ENCODE measurements around the gene SUDS3. TPM values are rescaled to one million over a fixed set of nuclear protein-coding genes. Genes with fewer than 3 reads are reported as not detected.

The SUDS3 gene
- total RNA-seq, 2 experiments from 2014 or later, result 17.5 to 22.0 TPM

- Histone ChIP-seq H3K27me3 (ENCODE audit: control insufficient read depth in 1 of 2, insufficient read depth in 2 of 2, low read length in 2 of 2) (no peaks in the 10 kb centered on the region), H3K36me3 (ENCODE audit: insufficient read depth, low read length) (no peaks in the 10 kb centered on the region), H3K27ac (ENCODE audit: low read depth in 1 of 2, low read length in 2 of 2) (peak overlapping the region; percentile 32 to 64), H3K4me1 (ENCODE audit: insufficient read depth, low read length) (peaks cover 15% of the 10 kb centered on the region), H3K9me3 (ENCODE audit: control insufficient read depth in 1 of 2, insufficient read depth in 1 of 2, low read length in 2 of 2) (no peaks in the 10 kb centered on the region), H3K4me3 (ENCODE audit: low read length) (peak overlapping the region; percentile 59)
- H3K4me3 Mint-ChIP-seq, result peak overlapping the region; percentile 94
- ChIA-PET POLR2A (interaction anchor here (2.5 to 5.0 kb wide), 4 partner anchors 11 to 224 kb away, joined by 8 to 76 read pairs (median 30); partner anchors contain the start of genes PEBP1, SUDS3 and TAOK3), CTCF (interaction anchor here (0.9 to 3.8 kb wide), 3 partner anchors 12 to 24 kb away, joined by 3 to 39 read pairs (median 3); partner anchors contain the start of gene SUDS3)
- H3K27ac Mint-ChIP-seq, result peak overlapping the region; percentile 84
- intact Hi-C loops (cut with DNase I, micrococcal nuclease), result no loop called here
- peaks cover 45% of the 10 kb centered on the region for H3K4me1 Mint-ChIP-seq (ENCODE audit: low read depth)
- no peaks in the 10 kb centered on the region for H3K27me3 Mint-ChIP-seq
- peaks cover 9% of the 10 kb centered on the region for H3K36me3 Mint-ChIP-seq (ENCODE audit: low read depth)
- peak; percentile 76 for ATAC-seq (ENCODE audit: poor library complexity)
- peak in 7 of 14 experiments; percentile 9 to 70 (median 52) for DNase-seq
- H3K9me3 Mint-ChIP-seq, result no peaks in the 10 kb centered on the region
- TF ChIP-seq CTCF (IDR thresholded peaks at IDR 0.05), result no peak
Observed at GRCh38 chr12:118359541-118359915, 16.8 kb upstream of the SUDS3 start.

GRCh38 chr12:118361092-118361404 lies 15.3 kb upstream of the SUDS3 start:
- POLR2A ChIA-PET, result interaction anchor here (5.0 kb wide), 1 partner anchor 16 kb away, joined by 76 read pairs; the partner anchor contains the start of gene SUDS3
- no peak for DNase-seq
- H3K27me3 ChIP-seq (ENCODE audit: control insufficient read depth in 1 of 2, insufficient read depth in 2 of 2, low read length in 2 of 2), result no peaks in the 10 kb centered on the region
- H3K27me3 Mint-ChIP-seq, result no peaks in the 10 kb centered on the region
- intact Hi-C loops (cut with DNase I, micrococcal nuclease), result no loop called here
- H3K4me1 Mint-ChIP-seq (ENCODE audit: low read depth), result peaks cover 33% of the 10 kb centered on the region
- peaks cover 9% of the 10 kb centered on the region for H3K36me3 Mint-ChIP-seq (ENCODE audit: low read depth)
- H3K4me3 ChIP-seq (ENCODE audit: low read length), result no peak overlapping the region
- peak overlapping the region in 1 of 2 donors; percentile 20 for H3K27ac ChIP-seq (ENCODE audit: low read depth in 1 of 2, low read length in 2 of 2)
- no peaks in the 10 kb centered on the region for H3K9me3 ChIP-seq (ENCODE audit: control insufficient read depth in 1 of 2, insufficient read depth in 1 of 2, low read length in 2 of 2)
- peaks cover 2% of the 10 kb centered on the region for H3K36me3 ChIP-seq (ENCODE audit: insufficient read depth, low read length)
- no peak for TF ChIP-seq CTCF (IDR thresholded peaks at IDR 0.05)
- H3K4me3 Mint-ChIP-seq, result no peak overlapping the region
- CTCF ChIA-PET, result interaction anchor here (3.8 kb wide), 1 partner anchor 16 kb away, joined by 39 read pairs; the partner anchor contains the start of gene SUDS3
- H3K4me1 ChIP-seq (ENCODE audit: insufficient read depth, low read length), result peaks cover 15% of the 10 kb centered on the region
- no peak overlapping the region for H3K27ac Mint-ChIP-seq
- H3K9me3 Mint-ChIP-seq, result no peaks in the 10 kb centered on the region
- ATAC-seq (ENCODE audit: poor library complexity), result no peak

GRCh38 chr12:118361889-118362288 lies 14.5 kb upstream of the SUDS3 start:
- ATAC-seq (ENCODE audit: poor library complexity) (no peak), DNase-seq (no peak)
- Histone ChIP-seq H3K9me3 (ENCODE audit: control insufficient read depth in 1 of 2, insufficient read depth in 1 of 2, low read length in 2 of 2) (no peaks in the 10 kb centered on the region), H3K4me1 (ENCODE audit: insufficient read depth, low read length) (peaks cover 6% of the 10 kb centered on the region), H3K27ac (ENCODE audit: low read depth in 1 of 2, low read length in 2 of 2) (no peak overlapping the region), H3K36me3 (ENCODE audit: insufficient read depth, low read length) (peaks cover 2% of the 10 kb centered on the region), H3K27me3 (ENCODE audit: control insufficient read depth in 1 of 2, insufficient read depth in 2 of 2, low read length in 2 of 2) (no peaks in the 10 kb centered on the region), H3K4me3 (ENCODE audit: low read length) (no peak overlapping the region)
- Mint-ChIP-seq H3K36me3 (ENCODE audit: low read depth) (peaks cover 9% of the 10 kb centered on the region), H3K27ac (no peak overlapping the region), H3K4me3 (no peak overlapping the region), H3K27me3 (no peaks in the 10 kb centered on the region), H3K4me1 (ENCODE audit: low read depth) (peaks cover 28% of the 10 kb centered on the region), H3K9me3 (no peaks in the 10 kb centered on the region)
- intact Hi-C loops (cut with DNase I, micrococcal nuclease), result no loop called here
- ChIA-PET CTCF (interaction anchor here (3.8 kb wide), 1 partner anchor 15 kb away, joined by 39 read pairs; the partner anchor contains the start of gene SUDS3), POLR2A (no interaction called here)
- no peak for TF ChIP-seq CTCF (IDR thresholded peaks at IDR 0.05)
